Left ventricle myocardium inferior (tissue), 1 donor: ENCODE measurements around the gene DCDC2B. TPM values are rescaled to one million over a fixed set of nuclear protein-coding genes. Genes with fewer than 3 reads are reported as not detected.

Experiments
- DNase-seq: peaks from one replicate; pipeline ENCODE4 v3.0.0-alpha.2; 2020
- H3K27ac ChIP-seq: fragments of 200-600 bp; replicated peaks from 2 replicates; pipeline ENCODE4 v1.8.0; 2021
- H3K27me3 ChIP-seq: fragments of 200-600 bp; 2 replicates; pipeline ENCODE4 v1.8.0; 2021; ENCODE audit warnings: low read depth
- H3K36me3 ChIP-seq: fragments of 200-600 bp; 2 replicates; pipeline ENCODE4 v1.8.0; 2021
- H3K4me1 ChIP-seq: fragments of 200-600 bp; 2 replicates; pipeline ENCODE4 v1.8.0; 2021
- H3K4me3 ChIP-seq: fragments of 200-600 bp; 2 replicates; pipeline ENCODE4 v1.8.0; 2021; ENCODE audit warnings: mild to moderate bottlenecking, moderate library complexity
- H3K9me3 ChIP-seq: fragments of 200-600 bp; replicated peaks from 2 replicates; pipeline ENCODE4 v1.8.0; 2021
- CTCF ChIP-seq: fragments of 200-600 bp; IDR thresholded peaks from 2 replicates; pipeline ENCODE4 v1.8.0; 2021; ENCODE audit warnings: antibody characterized with exemption, mild to moderate bottlenecking, borderline replicate concordance
- intact Hi-C: fragments of 100-400 bp; cut with micrococcal nuclease; formaldehyde crosslinking; loops from one replicate; pipeline ENCODE4 v1.11.0; 2022
- total RNA-seq: library from RNA; stranded (reverse); fragmentation: NEBNext Ultra II Directional; extraction: Animal tissue kit (Norgen Biotek cat#: 25700); gene quantifications from one replicate; pipeline ENCODE4 v1.2.1, GENCODE V29; 2021
- donor health status: DM: no; HTN: yes; CAD: no; lungs with severe emphysema.

The DCDC2B gene
- total RNA-seq, 1 donor from 2014 or later, result not detected

DNA sequence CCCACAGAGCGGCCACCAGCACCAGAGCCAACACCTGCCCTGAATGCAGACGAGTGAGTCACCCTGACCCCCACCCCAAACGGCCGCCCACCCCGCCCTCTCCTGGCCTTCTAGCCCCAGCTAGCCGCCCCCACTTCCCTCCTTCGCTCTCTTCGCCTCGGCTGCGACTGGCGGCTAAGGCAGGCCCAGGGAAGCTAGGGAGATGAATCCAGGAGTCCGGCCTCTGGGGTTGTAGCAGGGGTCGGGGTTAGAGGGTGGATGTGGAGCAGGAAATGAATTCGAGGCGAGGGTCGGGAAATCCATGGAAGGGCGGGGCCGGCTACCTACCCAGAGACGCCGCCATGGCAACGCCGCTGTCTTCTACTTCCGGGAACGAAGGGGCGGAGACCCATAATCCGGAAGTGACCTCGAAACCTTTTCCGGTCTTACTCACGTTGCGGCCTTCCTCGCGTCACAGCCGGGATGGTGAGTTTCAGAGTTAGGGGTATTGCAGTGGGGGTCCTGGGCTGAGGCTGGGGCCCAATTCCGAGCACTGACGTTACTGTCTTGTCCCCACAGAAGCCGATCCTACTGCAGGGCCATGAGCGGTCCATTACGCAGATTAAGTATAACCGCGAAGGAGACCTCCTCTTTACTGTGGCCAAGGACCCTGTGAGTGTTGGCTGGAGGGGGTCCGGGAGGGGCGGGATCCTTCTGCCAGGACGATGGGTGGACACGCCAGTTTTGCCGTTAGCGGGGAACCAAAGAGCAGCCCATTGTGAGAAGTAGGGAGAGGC is 13.3 kb downstream of the DCDC2B start, which contains the start of the genes EIF3I and TMEM234:
Gene EIF3I, plus strand, starts transcription at position 428 of the 776 bp plus-strand sequence. Its CDS starts 35 bp downstream, at position 463.
Gene TMEM234, minus strand, starts transcription at position 374 of the 776 bp plus-strand sequence. Its CDS starts 31 bp downstream, at position 343.
- Histone ChIP-seq H3K9me3 (no peaks in the 10 kb centered on the region), H3K27ac (peak within 1 kb of the TSS; percentile 92), H3K27me3 (no peaks in the 10 kb centered on the region), H3K4me1 (peaks cover 44% of the 10 kb centered on the region), H3K4me3 (peak within 1 kb of the TSS; percentile 98), H3K36me3 (peaks cover 64% of the 10 kb centered on the region)
- no peak for TF ChIP-seq CTCF
- intact Hi-C loops, result loop anchor here (10.0 kb wide), 1 partner anchor 93 kb away; no protein-coding TSS in a partner anchor
- DNase-seq, result peak; percentile 91

GRCh38 chr1:32223683-32224082 is 14.8 kb downstream of the DCDC2B start:
- intact Hi-C loops, result loop anchor here (10.0 kb wide), 1 partner anchor 91 kb away; no protein-coding TSS in a partner anchor
- peak overlapping the region; percentile 98 for H3K4me3 ChIP-seq
- no peaks in the 10 kb centered on the region for H3K27me3 ChIP-seq
- peaks cover 44% of the 10 kb centered on the region for H3K4me1 ChIP-seq
- DNase-seq, result no peak
- H3K9me3 ChIP-seq, result no peaks in the 10 kb centered on the region
- H3K27ac ChIP-seq, result peak overlapping the region; percentile 92
- peaks cover 69% of the 10 kb centered on the region for H3K36me3 ChIP-seq
- peak; percentile 12 for TF ChIP-seq CTCF

GRCh38 chr1:32224285-32224684 is 15.4 kb downstream of the DCDC2B start:
- Histone ChIP-seq H3K9me3 (no peaks in the 10 kb centered on the region), H3K4me3 (peak overlapping the region; percentile 98), H3K27ac (peak overlapping the region; percentile 92), H3K4me1 (peaks cover 44% of the 10 kb centered on the region), H3K27me3 (no peaks in the 10 kb centered on the region), H3K36me3 (peaks cover 69% of the 10 kb centered on the region)
- intact Hi-C loops, result loop anchor here (10.0 kb wide), 1 partner anchor 91 kb away; no protein-coding TSS in a partner anchor
- no peak for DNase-seq
- TF ChIP-seq CTCF, result no peak

DNA sequence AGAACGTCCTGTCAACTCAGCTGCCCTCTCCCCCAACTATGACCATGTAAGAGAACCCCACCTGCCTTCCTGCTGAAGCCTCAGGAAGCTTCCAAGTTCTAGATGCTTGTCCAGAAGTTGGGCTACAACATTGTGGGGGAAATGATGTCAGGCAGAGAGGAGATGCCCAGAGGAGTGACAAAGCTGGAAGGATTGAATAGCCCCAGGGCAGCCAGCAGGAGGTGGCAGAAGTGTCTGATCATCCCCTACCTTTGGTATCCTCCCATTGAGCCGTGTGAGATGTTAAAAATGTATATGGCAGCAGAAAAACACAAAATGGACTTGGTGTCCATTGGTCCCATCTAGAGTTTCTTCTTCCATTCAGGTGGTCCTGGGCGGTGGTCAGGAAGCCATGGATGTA is 19.9 kb downstream of the DCDC2B start:
- no peaks in the 10 kb centered on the region for H3K9me3 ChIP-seq
- H3K4me3 ChIP-seq, result no peak overlapping the region
- TF ChIP-seq CTCF, result no peak
- H3K27me3 ChIP-seq, result no peaks in the 10 kb centered on the region
- peaks cover 90% of the 10 kb centered on the region for H3K36me3 ChIP-seq
- intact Hi-C loops, result loop anchor here (10.0 kb wide), 1 partner anchor 86 kb away; no protein-coding TSS in a partner anchor
- no peak overlapping the region for H3K27ac ChIP-seq
- peaks cover 6% of the 10 kb centered on the region for H3K4me1 ChIP-seq
- DNase-seq, result no peak

DNA sequence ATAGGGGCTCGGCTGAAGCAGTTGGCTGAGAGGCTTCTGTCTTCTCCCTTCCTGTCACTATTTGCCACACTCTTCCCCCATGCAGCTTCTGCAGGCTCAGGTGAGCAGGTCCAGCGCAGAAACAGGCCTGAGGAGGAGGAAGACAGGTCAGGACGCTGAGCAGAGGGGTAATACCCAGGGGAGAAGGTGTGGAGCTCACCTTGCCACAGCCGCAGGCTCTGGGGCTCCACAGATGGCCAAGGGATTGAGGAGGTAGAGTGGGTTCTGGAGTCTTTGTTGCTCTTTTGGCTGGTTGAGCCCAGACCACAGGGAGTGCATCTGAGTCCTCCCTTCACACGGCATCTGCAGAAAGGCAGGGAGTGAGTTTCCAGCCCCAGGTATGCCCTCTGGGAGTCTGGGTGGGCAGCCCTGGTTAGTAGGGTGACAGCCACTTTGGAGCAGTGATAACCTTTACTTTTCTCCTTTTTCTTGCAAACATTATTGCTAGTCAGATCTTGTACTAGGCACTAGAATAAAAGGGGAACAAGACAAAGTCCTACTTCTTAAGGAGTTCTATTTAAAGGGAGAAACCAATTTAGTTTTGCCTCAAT is 23.0 kb downstream of the DCDC2B start:
- H3K27ac ChIP-seq, result no peak overlapping the region
- no peaks in the 10 kb centered on the region for H3K9me3 ChIP-seq
- no peak overlapping the region for H3K4me3 ChIP-seq
- TF ChIP-seq CTCF, result no peak
- no peaks in the 10 kb centered on the region for H3K4me1 ChIP-seq
- no peak for DNase-seq
- H3K27me3 ChIP-seq, result no peaks in the 10 kb centered on the region
- intact Hi-C loops, result no loop called here
- H3K36me3 ChIP-seq, result peaks cover 62% of the 10 kb centered on the region
